Superior temporal gyrus (tissue), 1 donor: ENCODE data around the gene ALG1L2.
"Not testable (repeated sequence)": the region's sequence is repeated elsewhere in the genome, so short reads cannot be mapped to it uniquely, and the experiment has no call there.

Experiments used
- DNase-seq: peaks from one replicate; pipeline ENCODE4 v3.0.0-alpha.2; 2016; ENCODE audit errors: extremely low spot score

Gene ALG1L2

DNA sequence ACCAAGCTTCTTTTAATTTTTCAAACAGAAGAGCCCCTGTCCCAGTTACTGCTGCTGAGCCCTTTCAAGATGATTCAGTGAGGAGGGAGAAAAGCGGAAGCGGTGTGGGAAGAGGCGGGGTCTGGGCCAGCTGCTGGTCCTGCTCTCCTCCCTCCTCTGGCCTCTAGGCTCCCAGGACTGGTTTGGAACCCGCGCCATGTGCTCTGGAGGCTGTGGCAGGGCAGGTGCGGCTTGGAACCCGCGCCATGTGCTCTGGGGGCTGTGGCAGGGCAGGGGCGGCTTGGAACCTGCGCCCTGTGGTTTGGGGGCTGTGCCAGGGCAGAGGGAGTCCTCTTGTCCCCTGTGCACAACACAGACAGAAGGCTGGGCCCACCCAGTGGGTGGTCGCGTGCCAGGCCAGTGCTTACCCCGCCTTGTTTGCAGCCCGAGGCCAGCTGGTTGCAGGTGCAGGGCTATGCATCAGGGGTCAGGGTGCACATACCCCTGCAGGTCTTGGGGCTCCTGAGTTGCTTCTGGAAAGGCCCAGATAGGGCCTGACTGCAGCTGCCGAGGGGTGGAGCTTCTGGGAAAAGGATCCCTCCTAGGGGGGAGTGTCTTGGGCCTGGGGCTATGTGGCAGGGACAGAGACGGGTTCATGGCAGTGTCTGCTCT is 12.2 kb downstream of the ALG1L2 start:
- no peak for DNase-seq

DNA sequence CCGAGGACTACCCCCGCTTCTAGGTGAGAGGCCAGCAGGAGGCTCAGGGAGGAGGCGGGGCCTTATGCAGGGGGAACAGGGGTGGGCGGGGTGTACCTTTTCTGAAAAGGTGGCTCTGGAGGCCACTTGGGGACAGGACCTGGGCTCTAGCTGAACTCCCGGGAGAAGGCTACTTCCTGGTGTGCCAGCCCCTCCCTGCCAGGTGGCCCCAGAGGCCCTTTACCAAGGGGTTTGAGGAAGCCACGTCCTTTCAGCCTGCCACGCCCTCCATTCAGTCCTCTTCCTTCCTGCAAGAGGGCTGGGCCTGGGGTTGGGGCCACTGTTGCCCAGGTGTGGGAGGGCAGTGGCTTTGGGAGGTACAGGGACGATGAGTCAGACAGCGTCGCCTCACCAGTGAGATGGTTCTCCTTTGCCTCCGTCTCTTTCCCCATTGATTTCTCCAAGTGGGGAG is 12.9 kb downstream of the ALG1L2 start:
- not testable (repeated sequence) for DNase-seq

DNA sequence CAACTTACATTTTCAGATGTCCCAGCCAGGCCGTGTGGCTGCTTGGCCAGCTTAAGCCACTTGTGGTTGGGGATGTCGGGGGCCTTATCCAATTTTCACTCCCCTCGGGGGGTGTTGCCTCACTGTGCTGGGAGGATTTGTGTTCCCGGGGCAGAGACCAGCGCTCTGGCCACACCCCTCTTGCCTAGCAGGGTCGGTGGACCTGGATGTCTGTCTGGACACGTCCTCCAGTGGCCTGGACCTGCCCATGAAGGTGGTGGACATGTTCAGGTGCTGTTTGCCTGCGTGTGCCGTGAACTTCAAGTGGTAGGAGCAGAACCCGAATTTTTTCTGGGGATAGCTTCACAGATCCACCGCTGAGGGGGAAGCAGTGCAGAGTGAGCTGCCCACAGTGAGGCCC is 14.2 kb downstream of the ALG1L2 start:
- not testable (repeated sequence) for DNase-seq

DNA sequence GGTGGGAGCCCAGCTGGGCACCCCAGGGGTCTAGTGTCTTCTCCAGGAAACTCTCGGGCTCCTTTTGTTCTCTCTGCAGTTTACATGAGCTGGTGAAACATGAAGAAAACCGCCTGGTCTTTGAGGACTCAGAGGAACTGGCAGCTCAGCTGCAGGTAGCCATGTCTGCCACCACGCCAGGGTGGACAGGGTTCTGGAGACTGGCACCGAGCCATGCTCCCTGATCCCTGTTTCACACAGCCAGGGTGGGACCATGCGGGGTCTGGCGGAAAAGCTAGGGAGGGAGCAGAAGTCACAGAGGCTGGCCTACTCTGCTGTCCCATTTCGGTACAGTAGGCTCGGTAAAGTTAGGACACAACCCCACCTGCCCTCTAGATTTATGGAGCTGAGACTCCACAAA is 15.5 kb downstream of the ALG1L2 start:
- not testable (repeated sequence) for DNase-seq

DNA sequence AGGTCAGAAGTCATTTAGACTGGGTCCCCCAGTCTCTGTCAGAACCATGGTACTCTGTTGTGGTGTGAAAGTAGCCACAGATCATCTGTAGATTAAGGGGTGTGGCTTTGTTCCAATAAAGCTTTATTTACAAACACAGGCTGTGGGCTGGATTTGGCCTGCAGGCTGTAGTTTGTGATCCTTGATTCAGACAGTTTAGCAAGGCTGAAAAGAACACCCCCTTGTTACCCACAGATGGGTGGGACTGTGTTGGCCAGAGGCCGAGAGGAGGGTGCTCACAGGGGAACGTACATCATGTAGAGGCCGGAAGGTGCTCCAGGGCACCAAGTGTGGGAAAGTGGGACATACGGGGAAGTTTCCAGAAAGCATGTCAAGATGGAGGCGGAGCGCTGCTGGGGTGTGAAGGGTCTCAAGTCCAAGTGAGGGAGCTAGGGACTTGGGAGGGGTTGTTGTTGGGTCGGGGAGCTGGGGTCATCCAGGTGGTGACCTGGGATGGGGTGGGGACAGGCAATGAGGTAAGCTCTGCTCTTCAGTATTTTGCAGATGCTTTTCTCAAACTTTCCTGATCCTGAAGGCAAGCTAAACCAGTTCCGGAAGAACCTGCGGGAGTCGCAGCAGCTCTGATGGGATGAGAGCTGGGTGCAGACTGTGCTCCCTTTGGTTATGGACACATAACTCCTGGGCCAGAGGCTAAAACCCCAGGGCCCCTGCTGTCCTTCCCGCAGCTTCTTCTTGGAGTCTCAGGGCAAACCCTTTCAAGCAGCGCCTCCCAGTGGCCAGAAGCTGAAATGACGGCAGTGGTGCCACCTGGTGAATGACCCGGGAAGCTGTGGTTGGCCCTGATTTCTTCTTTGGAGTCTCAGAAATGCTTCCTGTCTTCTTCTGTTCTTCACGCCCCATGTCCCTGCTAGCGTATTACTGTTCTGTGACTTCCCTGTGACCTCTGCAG is 16.3 kb downstream of the ALG1L2 start:
- DNase-seq: not testable (repeated sequence)

DNA sequence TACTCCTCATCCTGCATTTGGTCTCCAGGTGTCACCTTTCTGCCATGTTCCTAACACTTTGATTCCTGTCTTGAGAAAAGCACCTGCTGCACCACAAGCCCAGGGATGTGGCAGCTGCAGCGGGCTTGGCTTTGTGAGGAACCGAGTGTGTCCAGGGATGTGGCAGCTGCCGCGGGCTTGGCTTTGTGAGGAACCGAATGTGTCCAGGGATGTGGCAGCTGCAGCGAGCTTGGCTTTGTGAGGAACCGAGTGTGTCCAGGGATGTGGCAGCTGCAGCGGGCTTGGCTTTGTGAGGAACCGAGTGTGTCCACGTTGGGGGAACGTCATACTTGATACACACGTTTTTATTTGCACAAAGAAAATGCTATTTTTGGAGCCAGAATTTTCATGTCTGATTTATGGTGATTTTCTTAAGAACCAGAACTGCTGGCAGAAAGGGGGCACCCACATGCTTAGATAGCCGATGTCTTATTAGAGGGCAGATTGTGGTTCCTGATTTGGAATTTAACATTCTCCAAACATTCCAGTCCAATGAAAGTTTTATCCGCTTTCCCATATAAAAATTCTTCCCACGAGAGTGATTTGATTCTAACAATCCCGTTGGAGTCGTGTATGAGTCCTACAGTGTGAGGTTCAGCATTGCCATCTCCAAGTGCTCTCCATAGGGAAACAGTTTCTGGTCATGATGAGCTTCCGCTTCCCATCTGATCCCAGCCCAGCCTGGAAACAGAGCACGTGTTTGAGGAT is 17.2 kb downstream of the ALG1L2 start:
- DNase-seq: not testable (repeated sequence)

DNA sequence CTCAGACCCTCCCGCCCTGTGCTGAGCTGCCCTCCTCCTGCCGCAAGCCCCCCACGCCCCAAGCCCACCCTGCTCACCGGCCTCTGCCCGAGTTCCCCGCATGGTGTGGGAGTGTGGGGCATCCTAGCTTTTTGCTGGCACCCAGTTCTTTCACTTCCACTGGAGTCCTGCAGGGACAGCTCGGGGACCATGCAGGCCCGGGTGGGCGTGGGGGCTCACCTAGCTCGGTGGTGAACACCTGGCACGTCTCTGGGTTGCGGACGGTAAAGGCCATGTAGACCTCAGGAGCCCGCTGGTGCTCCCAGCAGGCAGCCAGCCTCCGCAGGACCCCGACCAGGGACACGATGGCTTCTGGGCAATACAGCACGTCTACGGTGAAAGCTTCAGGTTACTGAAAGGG is 20.9 kb downstream of the ALG1L2 start:
- not testable (repeated sequence) for DNase-seq

DNA sequence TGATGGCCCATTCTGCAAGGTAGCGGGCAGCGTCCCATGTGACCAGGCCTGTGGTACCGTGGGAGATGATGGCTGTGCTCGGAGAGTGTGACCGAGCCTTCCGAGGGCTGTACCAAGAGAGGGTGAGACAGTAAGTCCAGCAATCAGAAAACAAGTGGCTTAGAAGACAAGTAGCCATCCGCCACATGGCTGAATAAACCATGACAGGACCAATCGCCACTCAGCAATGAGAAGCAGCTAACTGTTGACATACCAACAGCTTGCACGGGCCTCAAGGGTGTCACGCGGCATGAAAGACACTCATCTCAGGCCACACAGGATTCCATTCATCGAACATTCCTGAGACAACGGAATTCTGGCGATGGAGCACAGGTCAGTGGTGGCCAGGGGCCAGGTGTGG is 22.6 kb downstream of the ALG1L2 start:
- not testable (repeated sequence) for DNase-seq

DNA sequence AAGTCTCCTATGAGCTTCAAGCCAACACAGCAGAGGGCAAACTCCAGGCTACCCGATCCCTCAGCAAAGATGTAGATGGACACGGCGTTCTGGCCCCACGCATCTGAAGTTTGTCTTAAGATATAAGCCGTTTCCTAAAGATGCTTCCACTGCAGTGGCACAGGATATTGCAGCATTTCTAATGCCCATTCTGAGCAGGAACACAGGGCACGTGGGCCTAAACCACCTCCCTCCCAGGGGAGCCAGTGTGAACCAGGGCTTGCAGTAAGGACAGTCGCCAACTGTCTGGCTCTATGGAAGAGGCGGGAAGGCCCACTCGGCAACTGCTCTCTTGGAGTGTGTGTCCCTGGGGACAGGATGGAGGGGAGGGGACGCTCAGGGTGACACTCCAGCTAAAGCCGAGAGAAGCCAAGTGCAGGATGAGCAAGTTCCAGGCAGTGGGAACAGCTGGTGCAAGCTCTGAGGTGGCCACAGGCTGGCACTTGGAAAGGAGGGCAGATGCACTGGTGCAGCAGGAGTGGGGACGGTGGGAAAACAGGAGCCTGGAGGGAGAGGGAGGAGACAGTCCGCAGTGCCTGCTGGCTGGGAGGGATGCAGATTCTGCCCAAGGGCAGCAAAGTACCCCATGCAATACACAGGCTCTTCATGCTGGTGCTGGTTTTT is 25.8 kb downstream of the ALG1L2 start:
- not testable (repeated sequence) for DNase-seq

DNA sequence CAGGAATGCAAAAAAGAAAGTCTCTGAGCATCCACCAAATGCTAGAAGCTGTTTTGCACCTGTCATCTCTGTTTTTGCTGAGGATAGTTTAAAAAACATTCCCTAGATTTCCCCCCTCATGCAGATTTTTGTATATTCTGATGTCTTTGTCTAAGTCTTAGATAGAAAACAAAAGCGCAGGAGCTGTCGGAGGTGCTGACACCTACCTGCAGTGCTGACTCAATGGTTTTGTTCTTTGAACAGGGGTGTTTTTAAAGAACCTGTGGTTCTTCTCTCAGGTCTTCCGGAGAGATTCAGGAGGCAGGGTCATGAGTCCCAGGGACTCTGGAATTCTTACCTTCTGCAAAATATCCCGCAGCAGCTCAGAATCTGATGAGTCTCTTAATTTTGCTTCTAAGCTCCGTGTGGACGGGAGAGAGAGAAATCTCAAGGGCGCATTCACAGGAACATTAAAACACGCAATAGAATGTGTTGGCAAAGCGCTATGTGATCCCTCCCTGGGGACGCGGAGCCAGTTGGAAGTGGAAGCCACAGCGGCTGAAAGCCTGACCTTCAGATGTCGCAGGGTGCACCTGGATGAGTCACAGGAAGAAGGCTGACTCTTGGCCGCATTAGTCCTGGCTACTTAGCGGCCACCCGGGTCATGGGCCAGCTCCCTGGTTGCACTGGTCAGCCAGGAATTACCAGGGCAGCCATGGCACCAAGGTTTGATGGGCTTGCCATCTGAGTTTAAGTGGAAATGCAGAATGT is 27.4 kb downstream of the ALG1L2 start:
- DNase-seq: not testable (repeated sequence)

DNA sequence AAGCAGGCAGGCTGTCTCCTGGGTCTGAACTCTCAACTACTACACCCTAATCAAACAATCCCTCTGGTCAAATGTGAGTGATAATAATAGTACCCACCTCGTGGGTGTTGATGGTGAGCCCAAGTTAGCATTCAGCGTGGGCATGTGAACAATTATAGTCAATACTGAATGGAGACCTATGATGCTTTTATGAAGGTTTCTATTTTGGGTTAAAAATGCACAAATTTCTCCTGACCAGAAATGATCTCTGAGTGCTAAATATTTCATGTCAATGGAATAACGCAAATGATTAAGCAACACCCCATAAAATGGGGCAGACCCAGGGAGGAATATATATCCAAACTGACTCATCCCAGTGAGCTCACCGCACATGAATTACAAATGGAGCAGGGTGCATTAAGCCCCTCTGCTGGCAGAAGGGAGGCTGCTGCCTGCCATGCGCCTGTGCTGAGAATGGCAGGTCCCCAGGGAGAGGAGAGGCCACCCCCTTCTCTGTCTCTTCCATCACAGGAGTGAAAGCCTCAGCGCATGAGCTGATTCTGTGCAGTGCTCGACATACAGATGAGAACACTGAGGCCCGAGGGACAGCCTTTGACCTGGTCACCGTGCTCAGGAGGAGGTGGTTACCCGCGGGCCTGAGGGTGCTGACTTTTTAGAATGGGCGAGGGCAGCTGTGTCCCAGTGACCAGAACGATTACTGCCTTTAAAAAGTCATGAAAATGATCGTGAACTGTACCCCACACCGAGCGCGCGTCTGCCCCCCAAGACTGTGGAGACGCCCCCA is 28.9 kb downstream of the ALG1L2 start:
- DNase-seq: not testable (repeated sequence)

DNA sequence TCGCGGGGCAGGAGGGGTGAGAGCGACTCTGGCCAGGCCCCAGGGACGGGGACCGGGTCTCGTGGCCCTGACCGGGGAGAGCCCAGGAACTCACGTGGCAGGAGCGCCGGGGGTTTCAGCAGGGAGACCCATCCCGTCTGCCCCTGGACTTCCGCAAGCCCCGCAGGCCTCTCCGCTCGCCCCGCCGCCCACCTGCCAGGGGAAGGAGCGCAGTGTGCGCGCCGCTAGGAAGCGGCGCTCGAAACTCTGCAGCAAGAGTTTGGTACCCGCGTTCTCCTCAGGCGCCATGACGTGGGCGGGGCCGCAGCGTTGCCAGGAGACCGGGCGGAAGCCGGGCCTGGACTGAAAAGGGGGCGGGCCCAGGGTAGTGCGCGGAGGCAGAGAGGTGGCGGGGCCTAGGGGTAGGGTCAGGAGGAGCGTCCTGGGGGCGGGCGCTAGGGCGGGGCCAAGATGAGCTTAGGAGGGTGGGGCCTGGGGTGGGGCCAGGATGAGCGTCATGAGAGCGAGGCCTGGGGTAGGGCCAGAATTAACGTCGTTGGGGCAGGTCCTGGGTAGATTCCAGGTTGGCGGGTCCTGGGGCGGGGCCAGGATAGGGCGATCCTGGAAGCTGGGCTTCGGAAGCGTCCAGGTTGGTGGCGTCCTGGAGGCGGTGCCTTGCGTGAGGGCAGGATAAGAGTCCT is 29.7 kb downstream of the ALG1L2 start:
- DNase-seq: peak; percentile 92

DNA sequence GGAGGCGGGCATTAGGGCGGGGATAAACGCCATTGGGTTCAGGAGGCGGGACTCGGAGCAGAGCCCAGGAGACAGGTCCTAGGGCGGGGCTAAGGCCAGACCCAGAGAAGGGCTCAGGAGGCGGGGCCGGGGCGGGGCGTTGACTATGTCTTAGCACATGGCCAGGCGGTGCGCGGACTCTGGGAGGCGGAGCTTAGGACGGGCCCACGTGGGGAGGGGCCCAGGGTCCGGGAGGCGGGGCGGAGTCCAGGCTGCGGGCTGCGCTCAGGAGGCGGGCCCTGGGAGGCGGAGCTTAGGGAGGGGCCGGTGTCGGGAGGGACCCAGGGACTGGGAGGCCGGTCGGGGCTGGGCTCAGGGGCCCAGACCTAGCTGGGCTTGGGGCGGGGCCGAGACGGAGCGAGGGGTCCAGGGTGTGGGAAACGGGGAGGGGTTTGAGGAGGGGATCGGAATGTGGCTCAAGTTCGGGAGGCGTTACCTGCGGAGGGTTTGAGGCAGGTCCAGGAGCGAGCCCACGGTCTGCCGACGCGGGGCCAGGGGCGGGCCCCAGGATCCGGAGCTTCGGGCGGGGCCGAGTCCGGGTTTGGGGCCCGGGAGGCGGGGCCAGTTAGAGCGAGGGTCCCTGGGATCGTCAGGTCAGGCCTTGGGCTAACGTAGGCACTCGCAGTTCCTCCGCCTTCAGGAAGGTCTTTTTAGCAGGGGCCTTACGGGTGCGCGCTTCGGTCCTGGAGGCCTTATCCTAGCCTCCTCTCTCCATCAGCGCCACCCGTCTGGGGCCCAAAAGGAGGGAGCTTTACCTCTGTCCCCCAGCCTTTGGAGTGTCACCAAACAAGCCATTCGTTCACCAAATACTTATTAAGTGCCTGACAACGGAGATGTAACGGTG is 30.5 kb downstream of the ALG1L2 start:
- DNase-seq: peak; percentile 89

DNA sequence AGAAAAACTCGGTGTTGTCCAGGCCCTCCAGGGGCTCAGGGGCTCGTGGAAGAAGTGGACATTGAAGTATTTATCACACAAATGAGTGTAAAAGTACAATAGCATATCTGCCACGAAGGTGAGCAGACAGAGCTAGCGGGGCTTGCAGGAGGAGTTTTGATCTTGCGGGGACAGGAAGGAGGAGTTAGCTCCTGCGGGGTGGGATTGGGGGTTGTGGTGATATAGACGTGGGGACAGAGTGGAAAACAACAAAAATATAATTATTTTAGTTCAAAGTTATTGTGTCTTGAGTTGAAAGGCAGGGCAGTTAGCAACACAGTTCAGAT is 31.1 kb downstream of the ALG1L2 start:
- not testable (repeated sequence) for DNase-seq

DNA sequence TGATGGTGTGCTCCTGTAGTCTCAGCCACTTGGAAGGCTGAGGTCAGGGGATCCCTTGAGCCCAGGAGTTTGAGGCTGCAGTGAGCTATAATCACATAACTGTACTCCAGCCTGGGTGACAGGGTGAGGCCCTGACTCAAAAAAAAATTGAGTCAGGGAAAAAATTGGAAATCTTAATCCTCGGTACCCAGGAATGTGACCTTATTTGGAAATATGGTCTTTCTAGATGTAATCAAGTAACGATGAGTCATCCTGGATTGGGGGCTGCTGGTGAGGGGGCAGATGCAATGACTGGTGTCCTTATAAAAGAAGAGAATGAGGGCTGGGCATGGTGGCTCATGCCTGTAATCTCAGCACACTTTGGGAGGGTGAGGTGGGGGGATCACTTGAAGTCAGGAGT is 33.8 kb downstream of the ALG1L2 start:
- not testable (repeated sequence) for DNase-seq

DNA sequence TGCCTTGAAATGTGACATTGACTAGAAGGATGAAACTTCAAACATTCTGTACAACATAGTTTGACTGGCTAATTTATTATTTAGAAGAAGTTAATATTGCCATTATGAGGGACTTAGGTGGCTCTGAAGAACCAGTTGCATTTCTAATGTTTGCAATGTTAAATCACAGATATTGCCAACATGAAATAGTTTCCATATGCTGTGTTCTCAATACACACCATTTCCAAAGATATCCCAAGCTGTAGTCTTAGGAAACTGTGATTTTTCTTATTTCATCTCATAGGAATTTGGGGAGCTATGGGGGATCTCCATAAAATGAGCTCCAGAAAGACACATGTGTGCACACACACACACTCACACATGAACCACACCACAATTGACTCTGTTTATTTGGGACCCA is 36.3 kb downstream of the ALG1L2 start:
- DNase-seq: no peak

DNA sequence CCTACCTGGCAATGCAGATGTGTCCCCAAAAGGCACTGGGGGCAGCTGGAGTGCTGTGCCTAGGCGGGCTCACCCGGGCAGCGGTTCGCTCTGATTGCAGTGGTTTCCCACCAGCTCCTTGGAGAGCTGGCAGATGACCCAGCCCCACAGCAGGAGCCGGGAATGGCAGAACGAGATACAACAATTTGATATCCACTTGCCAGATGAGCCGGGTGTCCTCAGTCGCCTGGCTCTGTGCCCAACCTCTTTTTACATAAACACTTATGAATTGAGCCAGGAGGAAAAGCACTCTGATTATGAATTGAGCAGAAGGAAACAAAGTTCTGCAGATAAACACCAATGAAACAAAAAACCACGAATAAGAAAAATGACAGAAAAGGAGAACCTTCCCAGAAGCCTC is 38.2 kb downstream of the ALG1L2 start:
- DNase-seq: not testable (repeated sequence)

DNA sequence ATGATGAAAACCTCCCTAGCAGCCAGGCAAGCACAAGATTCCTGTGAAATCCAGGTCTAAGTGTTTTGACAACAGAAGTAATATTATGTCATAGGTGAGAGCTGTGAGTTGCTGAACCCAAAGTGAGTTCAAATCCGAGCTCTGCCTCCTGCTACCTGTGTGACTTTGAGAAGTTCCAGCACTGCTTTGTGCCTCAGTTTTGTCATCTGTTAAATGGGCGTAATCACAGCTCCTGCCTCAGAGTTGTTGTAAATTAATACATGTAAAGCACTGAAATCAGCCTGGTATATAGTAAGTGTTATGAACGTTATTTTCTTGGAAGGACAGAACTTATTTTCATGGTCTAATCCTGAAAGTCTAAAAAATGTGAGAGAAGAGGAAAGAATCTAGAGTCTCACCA is 38.7 kb downstream of the ALG1L2 start:
- DNase-seq: not testable (repeated sequence)
